ENCODE measurements around the gene ADAMTS2. TPM values are rescaled to one million over a fixed set of nuclear protein-coding genes. Genes with fewer than 3 reads are reported as not detected.

ADAMTS2 gene
- total and polyA plus RNA-seq, 2 experiments from 2014 or later, result 1.6 to 8.1 TPM

DNA sequence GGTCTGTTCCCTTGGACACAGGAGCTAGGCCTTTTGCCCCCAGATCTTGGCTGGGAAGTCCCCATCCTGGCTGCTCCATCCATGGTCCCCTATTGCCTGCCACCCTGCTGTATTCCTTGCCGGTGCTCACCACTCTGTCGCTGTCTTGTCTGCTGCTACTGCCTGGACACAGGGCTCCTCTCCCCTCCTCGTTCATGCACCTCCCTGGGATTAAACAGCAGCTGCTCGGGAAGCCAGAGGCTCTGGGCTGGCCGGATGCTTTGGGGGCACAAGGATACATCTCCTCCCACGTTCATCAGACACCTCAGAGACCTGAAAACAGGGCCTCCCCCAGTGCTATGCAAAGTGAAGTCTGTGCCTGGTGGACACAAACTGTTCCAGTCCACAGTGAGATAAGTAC lies 174.7 kb downstream of the ADAMTS2 start:
- H3K27ac Mint-ChIP-seq, result no peak overlapping the region
- DNase-seq (ENCODE audit: low spot score) (no peak), ATAC-seq (no peak)
- no peak overlapping the region for H2AFZ ChIP-seq
- no peaks in the 10 kb centered on the region for H3K9me2 ChIP-seq (ENCODE audit: insufficient read depth)
- H3K27me3 ChIP-seq (ENCODE audit: insufficient read depth), result no peaks in the 10 kb centered on the region
- no peaks in the 10 kb centered on the region for H4K20me1 ChIP-seq (replicated peaks; ENCODE audit: insufficient read depth)
- H3K4me1 Mint-ChIP-seq, result no peaks in the 10 kb centered on the region
- no peak overlapping the region for H3K4me3 Mint-ChIP-seq
- H3K4me3 ChIP-seq, result no peak overlapping the region
- no peak overlapping the region for H3K27ac ChIP-seq (ENCODE audit: low read depth)
- no peaks in the 10 kb centered on the region for H3K36me3 ChIP-seq (ENCODE audit: insufficient read depth)
- TF ChIP-seq EZH2phosphoT487 (IDR thresholded peaks at IDR 0.05; ENCODE audit: unreplicated experiment), result no peak
- TF ChIP-seq STAT1 (IDR thresholded peaks at IDR 0.05; ENCODE audit: unreplicated experiment), result no peak
- no peak for TF ChIP-seq JUNB (IDR thresholded peaks at IDR 0.05; ENCODE audit: unreplicated experiment)
- no peak for TF ChIP-seq EZH2 (IDR thresholded peaks at IDR 0.05; ENCODE audit: low read depth, unreplicated experiment)
- peaks cover 9% of the 10 kb centered on the region for H3K27me3 Mint-ChIP-seq (ENCODE audit: insufficient read depth, low read depth, poor library complexity)
- H3K4me2 ChIP-seq, result no peak overlapping the region
- no peaks in the 10 kb centered on the region for H3K4me1 ChIP-seq (ENCODE audit: insufficient read depth)
- peaks cover 2% of the 10 kb centered on the region; the same call in 1 of the 3 replicates for H3K36me3 Mint-ChIP-seq (ENCODE audit: low read depth)
- no peaks in the 10 kb centered on the region for H3F3A ChIP-seq (replicated peaks; ENCODE audit: low read depth)
- H3K79me2 ChIP-seq (replicated peaks; ENCODE audit: insufficient read depth), result no peaks in the 10 kb centered on the region
- peaks cover 18% of the 10 kb centered on the region for H3K9me3 Mint-ChIP-seq

DNA sequence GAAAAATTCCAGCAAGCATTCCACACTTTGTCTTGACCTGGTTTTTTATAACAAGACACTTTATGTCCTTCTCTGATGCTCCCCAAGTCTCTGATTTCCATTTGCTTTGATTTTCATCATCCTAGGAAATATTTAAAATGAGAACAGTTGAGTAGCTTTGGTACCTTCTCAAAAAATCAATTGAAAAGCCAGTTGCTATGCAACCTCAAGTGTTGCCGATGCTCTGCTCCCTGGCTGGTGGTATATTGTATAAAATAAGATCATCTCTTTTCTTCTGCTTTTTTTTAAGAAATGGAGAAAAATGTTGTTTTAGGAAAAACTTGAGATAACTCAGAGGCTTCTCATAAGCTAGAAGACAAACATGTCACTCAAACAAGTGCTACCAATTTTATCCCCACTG lies 175.4 kb downstream of the ADAMTS2 start:
- ATAC-seq, result no peak
- H4K20me1 ChIP-seq (replicated peaks; ENCODE audit: insufficient read depth), result no peaks in the 10 kb centered on the region
- no peak overlapping the region for H3K4me2 ChIP-seq
- TF ChIP-seq EZH2phosphoT487 (IDR thresholded peaks at IDR 0.05; ENCODE audit: unreplicated experiment) (no peak), STAT1 (IDR thresholded peaks at IDR 0.05; ENCODE audit: unreplicated experiment) (no peak), NANOG (IDR thresholded peaks at IDR 0.05; ENCODE audit: borderline replicate concordance) (no peak), EZH2 (IDR thresholded peaks at IDR 0.05; ENCODE audit: low read depth, unreplicated experiment) (no peak), ZNF331 (CRISPR knock-in tag; IDR thresholded peaks at IDR 0.05; ENCODE audit: low read depth) (no peak), ZNF114 (CRISPR knock-in tag; IDR thresholded peaks at IDR 0.05) (no peak), CREB1 (CRISPR knock-in tag; IDR thresholded peaks at IDR 0.05; ENCODE audit: low read depth) (no peak)
- TF ChIP-seq, protein P1, sequence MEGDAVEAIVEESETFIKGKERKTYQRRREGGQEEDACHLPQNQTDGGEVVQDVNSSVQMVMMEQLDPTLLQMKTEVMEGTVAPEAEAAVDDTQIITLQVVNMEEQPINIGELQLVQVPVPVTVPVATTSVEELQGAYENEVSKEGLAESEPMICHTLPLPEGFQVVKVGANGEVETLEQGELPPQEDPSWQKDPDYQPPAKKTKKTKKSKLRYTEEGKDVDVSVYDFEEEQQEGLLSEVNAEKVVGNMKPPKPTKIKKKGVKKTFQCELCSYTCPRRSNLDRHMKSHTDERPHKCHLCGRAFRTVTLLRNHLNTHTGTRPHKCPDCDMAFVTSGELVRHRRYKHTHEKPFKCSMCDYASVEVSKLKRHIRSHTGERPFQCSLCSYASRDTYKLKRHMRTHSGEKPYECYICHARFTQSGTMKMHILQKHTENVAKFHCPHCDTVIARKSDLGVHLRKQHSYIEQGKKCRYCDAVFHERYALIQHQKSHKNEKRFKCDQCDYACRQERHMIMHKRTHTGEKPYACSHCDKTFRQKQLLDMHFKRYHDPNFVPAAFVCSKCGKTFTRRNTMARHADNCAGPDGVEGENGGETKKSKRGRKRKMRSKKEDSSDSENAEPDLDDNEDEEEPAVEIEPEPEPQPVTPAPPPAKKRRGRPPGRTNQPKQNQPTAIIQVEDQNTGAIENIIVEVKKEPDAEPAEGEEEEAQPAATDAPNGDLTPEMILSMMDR (conservative IDR thresholded peaks at IDR 0.05; ENCODE audit: low read depth in 2 of 2), result no peak
- TF ChIP-seq, protein P2, sequence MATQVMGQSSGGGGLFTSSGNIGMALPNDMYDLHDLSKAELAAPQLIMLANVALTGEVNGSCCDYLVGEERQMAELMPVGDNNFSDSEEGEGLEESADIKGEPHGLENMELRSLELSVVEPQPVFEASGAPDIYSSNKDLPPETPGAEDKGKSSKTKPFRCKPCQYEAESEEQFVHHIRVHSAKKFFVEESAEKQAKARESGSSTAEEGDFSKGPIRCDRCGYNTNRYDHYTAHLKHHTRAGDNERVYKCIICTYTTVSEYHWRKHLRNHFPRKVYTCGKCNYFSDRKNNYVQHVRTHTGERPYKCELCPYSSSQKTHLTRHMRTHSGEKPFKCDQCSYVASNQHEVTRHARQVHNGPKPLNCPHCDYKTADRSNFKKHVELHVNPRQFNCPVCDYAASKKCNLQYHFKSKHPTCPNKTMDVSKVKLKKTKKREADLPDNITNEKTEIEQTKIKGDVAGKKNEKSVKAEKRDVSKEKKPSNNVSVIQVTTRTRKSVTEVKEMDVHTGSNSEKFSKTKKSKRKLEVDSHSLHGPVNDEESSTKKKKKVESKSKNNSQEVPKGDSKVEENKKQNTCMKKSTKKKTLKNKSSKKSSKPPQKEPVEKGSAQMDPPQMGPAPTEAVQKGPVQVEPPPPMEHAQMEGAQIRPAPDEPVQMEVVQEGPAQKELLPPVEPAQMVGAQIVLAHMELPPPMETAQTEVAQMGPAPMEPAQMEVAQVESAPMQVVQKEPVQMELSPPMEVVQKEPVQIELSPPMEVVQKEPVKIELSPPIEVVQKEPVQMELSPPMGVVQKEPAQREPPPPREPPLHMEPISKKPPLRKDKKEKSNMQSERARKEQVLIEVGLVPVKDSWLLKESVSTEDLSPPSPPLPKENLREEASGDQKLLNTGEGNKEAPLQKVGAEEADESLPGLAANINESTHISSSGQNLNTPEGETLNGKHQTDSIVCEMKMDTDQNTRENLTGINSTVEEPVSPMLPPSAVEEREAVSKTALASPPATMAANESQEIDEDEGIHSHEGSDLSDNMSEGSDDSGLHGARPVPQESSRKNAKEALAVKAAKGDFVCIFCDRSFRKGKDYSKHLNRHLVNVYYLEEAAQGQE (IDR thresholded peaks at IDR 0.05; ENCODE audit: unreplicated experiment), result no peak
- TF ChIP-seq, protein P3, sequence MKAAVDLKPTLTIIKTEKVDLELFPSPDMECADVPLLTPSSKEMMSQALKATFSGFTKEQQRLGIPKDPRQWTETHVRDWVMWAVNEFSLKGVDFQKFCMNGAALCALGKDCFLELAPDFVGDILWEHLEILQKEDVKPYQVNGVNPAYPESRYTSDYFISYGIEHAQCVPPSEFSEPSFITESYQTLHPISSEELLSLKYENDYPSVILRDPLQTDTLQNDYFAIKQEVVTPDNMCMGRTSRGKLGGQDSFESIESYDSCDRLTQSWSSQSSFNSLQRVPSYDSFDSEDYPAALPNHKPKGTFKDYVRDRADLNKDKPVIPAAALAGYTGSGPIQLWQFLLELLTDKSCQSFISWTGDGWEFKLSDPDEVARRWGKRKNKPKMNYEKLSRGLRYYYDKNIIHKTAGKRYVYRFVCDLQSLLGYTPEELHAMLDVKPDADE (IDR thresholded peaks at IDR 0.05), result no peak

More for the DNA sequence above, 175.4 kb downstream of the ADAMTS2 start:
- H3K27ac ChIP-seq (ENCODE audit: low read depth), result no peak overlapping the region
- H2AFZ ChIP-seq, result no peak overlapping the region
- H3K4me1 ChIP-seq (ENCODE audit: insufficient read depth), result no peaks in the 10 kb centered on the region
- Mint-ChIP-seq H3K4me1 (no peaks in the 10 kb centered on the region), H3K27ac (no peak overlapping the region), H3K9me3 (peaks cover 18% of the 10 kb centered on the region), H3K4me3 (no peak overlapping the region), H3K27me3 (ENCODE audit: insufficient read depth, low read depth, poor library complexity) (peaks cover 9% of the 10 kb centered on the region), H3K36me3 (ENCODE audit: low read depth) (peaks cover 2% of the 10 kb centered on the region; the same call in 1 of the 3 replicates)
- H3K4me3 ChIP-seq, result no peak overlapping the region
- no peaks in the 10 kb centered on the region for H3K27me3 ChIP-seq (ENCODE audit: insufficient read depth)
- H3K9me2 ChIP-seq (ENCODE audit: insufficient read depth), result no peaks in the 10 kb centered on the region
- no peaks in the 10 kb centered on the region for H3K36me3 ChIP-seq (ENCODE audit: insufficient read depth)
- no peak for DNase-seq (ENCODE audit: low spot score)
- H3F3A ChIP-seq (replicated peaks; ENCODE audit: low read depth), result no peaks in the 10 kb centered on the region
- H3K79me2 ChIP-seq (replicated peaks; ENCODE audit: insufficient read depth), result no peaks in the 10 kb centered on the region

All from GM23338 (cell line).